HG02623 (cell line): ENCODE results near the gene SPAG6.

Experiments
- ATAC-seq: cut with Tn5 transposase; IDR thresholded peaks from one replicate; pipeline ENCODE4 v1.9.1; 2021; ENCODE audit warnings: moderate library complexity; ENCODE audit not compliant: unreplicated experiment

Gene SPAG6

GRCh38 chr10:22321924-22322640 is 23.2 kb upstream of the SPAG6 start:
- ATAC-seq: no peak

- no peak for ATAC-seq
These were observed 22.6 kb upstream of the SPAG6 start for GRCh38 chr10:22322641-22323160.

- ATAC-seq: no peak
These were observed 21.6 kb upstream of the SPAG6 start for GRCh38 chr10:22323538-22324305.

GRCh38 chr10:22324413-22324812 is 20.9 kb upstream of the SPAG6 start:
- ATAC-seq: no peak

- no peak for ATAC-seq
These were observed 20.4 kb upstream of the SPAG6 start for GRCh38 chr10:22324893-22325271.

- peak; percentile 36 for ATAC-seq
These were observed 19.8 kb upstream of the SPAG6 start for GRCh38 chr10:22325272-22326144.

- ATAC-seq: no peak
These were observed 19.1 kb upstream of the SPAG6 start for GRCh38 chr10:22326145-22326702.

- ATAC-seq: no peak
These were observed 16.1 kb upstream of the SPAG6 start for GRCh38 chr10:22329150-22329549.

- no peak for ATAC-seq
These were observed 13.1 kb upstream of the SPAG6 start for GRCh38 chr10:22332116-22332692.

GRCh38 chr10:22333167-22333974 is 11.9 kb upstream of the SPAG6 start:
- no peak for ATAC-seq

- no peak for ATAC-seq
These were observed 11.4 kb upstream of the SPAG6 start for GRCh38 chr10:22333975-22334282.

- ATAC-seq: no peak
These were observed 10.7 kb upstream of the SPAG6 start for GRCh38 chr10:22334414-22335172.

- peak; percentile 40 for ATAC-seq
These were observed 9.9 kb upstream of the SPAG6 start for GRCh38 chr10:22335173-22335933.

- ATAC-seq: no peak
These were observed 7.0 kb upstream of the SPAG6 start for GRCh38 chr10:22338185-22338900.

GRCh38 chr10:22338931-22339330 is 6.4 kb upstream of the SPAG6 start:
- no peak for ATAC-seq

- ATAC-seq: no peak
These were observed 5.5 kb upstream of the SPAG6 start for GRCh38 chr10:22339761-22340328.
